Fibroblast of the aortic adventitia (primary cell): ENCODE measurements around the gene CEP44. TPM values are rescaled to one million over a fixed set of nuclear protein-coding genes. Genes with fewer than 3 reads are reported as not detected.

Source experiments
- DNase-seq: peaks from one replicate; pipeline ENCODE4 v3.0.0-alpha.2; 2010; ENCODE audit warnings: low read depth
- H3K4me3 ChIP-seq: 2 replicates; pipeline ENCODE4 v1.5.1; 2011; ENCODE audit warnings: low read depth, mild to moderate bottlenecking, control low read depth, low read length, moderate library complexity
- total RNA-seq: library from RNA; depleted of rRNA; stranded (reverse); fragments of >200 nt; gene quantifications from 2 replicates; pipeline ENCODE4 v1.2.3, GENCODE V29; 2012; ENCODE audit warnings: low replicate concordance
- TF ChIP-seq, protein P1 (sequence below): IDR thresholded peaks from 2 replicates; pipeline ENCODE4 v1.5.1; 2011; ENCODE audit warnings: mild to moderate bottlenecking, low read length, control low read depth, inconsistent platforms; ENCODE audit not compliant: insufficient read depth

The CEP44 gene
- total RNA-seq, 1 donor = 22.7 TPM

DNA sequence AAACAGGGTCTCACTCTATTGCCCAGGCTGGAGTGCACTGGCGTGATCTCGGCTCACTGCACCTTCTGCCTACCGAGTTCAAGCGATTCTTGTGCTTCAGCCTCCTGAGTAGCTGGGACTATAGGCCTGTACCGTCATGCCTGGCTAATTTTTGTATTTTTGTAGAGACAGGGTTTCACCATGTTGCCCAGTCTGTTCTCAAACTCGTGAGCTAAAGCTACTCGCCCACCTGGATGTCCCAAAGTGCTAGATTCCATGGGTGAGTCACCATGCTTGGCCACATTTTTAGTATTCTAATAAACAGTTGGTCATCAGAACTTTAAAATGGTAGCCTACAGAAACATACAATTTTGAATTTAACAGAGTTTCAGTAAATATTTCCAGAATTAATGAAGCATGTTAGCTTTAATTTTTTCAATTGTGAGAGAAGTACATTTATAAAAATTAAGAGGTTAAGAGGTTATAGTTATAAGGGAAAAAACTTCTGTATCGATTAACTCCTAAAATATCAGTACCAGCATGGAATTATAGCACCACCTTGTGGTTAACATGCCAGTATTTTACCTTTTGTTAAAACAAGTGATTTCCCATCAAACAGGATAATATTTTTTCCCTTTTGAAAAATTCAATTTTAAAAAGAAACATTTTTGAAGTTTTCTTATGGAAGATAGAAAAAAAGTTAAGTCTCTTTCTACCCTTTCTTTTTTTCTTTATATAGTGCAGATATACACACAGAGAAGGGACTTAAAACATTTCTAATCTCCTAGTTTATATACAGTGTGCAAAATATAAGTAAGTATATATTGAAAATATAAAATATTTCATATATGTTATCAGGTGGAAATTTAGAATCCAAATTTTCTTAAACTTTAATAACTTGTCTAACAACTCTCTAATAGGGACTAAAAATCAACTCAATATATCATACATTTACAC, 35.4 kb downstream of the CEP44 start:
- DNase-seq = peak; percentile 73
- no peak overlapping the region for H3K4me3 ChIP-seq
- TF ChIP-seq, protein P1, sequence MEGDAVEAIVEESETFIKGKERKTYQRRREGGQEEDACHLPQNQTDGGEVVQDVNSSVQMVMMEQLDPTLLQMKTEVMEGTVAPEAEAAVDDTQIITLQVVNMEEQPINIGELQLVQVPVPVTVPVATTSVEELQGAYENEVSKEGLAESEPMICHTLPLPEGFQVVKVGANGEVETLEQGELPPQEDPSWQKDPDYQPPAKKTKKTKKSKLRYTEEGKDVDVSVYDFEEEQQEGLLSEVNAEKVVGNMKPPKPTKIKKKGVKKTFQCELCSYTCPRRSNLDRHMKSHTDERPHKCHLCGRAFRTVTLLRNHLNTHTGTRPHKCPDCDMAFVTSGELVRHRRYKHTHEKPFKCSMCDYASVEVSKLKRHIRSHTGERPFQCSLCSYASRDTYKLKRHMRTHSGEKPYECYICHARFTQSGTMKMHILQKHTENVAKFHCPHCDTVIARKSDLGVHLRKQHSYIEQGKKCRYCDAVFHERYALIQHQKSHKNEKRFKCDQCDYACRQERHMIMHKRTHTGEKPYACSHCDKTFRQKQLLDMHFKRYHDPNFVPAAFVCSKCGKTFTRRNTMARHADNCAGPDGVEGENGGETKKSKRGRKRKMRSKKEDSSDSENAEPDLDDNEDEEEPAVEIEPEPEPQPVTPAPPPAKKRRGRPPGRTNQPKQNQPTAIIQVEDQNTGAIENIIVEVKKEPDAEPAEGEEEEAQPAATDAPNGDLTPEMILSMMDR = peak; percentile 75

DNA sequence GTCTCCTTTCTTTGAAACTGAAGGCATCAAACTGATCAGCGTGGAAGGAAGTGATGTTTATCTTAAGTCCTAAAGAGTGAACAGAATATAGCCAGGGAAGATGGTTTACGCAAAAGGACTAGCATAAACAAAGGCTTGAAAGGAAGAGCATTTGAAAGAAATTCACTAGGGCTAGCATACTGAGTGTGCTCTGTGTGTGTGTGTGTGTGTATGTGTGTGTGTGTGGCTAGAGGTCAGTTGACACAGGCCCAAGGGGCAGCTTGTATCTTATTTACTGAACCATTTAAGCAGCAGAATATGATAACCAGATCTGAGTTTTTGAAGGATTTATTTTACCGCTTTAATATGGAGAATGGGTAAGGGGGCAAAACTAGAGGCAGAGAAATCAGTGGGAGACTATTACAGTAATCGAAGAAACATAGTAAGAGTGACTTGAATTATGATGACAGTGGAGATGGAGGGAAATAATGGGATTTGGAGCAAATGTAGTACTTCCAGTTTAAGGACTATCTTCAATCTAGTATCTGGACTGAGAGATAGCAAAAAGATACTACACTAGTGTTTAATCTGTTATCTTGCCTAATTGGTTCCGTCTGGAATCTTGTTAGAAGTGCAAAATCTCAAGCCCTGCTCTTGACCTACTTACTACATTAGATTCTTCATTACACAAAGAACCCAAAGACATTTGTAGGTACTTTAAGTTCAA, 36.9 kb downstream of the CEP44 start:
- no peak overlapping the region for H3K4me3 ChIP-seq
- DNase-seq = no peak
- TF ChIP-seq, protein P1 = no peak

DNA sequence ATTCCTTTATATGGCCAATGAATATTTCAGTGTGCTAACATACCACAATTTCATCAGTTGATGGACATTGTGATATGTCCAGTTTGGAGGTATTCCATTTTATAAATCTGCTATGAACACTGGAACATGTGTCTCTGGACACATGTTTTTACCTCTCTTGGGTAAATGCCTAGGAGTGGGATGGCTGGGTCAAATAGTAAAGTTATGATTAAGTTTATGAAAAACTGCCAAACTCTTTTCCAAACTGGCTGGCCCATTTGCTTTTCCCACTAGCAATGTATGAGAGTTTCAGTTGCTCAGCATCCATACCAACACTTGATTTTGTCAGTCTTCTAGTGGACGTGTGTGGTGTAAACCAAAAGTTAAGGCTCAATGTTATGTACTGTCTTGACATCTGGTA, 40.5 kb downstream of the CEP44 start:
- DNase-seq = peak; percentile 67
- TF ChIP-seq, protein P1 = no peak
- H3K4me3 ChIP-seq = no peak overlapping the region

DNA sequence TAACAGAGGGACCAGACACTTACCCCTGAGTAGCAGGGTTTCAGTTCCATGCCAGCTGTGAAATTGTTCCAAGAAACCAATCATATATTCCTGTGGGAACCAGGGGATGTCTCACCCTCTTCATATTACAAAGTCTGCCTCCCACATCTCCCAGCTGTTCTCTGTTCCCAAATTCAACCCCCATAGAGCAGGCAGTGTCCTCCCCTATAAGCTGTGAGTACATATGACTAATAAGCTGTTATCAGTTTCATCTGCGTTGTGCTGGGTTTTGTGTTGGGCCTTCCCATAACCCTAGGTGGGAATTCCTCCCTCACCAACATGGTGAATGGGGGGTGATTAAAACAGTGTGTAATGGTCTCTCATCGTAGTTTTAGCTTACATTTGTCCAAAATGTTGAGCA, 41.0 kb downstream of the CEP44 start:
- peak; percentile 46 for DNase-seq
- no peak overlapping the region for H3K4me3 ChIP-seq
- TF ChIP-seq, protein P1 = no peak

DNA sequence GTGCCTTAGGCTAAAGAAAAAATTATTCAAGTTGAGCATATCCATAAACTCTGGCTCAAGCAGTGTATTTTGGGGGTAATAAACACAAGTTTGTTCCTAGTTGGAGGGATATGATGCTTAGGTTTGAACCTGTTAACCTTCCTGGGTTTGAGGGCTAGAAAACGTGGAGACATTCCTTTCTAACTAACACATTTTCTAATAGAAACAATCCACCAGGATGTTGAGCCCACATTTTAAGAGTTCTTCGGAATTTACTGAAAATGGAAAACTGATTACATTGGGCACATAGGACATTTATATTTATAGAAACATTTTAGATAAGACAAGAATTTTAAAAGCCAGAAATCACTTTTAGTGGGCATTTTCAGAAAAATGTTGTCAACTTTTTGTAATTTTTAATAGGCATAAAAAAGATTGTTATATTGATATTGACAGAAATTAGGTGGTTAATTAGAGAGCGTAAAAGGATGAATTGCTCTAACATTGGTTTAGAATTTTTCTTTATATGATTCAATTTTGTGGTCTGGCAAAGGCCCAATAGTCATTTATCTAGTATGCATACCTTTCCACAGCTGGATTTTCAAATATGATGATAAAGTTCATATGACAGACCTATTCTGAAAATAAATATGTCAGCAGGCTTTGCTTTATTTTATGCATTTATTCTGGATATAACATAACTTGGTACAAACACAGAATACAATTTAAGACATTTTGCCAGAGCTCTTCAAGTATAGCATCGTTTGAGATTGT, 49.2 kb downstream of the CEP44 start:
- no peak overlapping the region for H3K4me3 ChIP-seq
- peak; percentile 69 for DNase-seq
- TF ChIP-seq, protein P1 = no peak

DNA sequence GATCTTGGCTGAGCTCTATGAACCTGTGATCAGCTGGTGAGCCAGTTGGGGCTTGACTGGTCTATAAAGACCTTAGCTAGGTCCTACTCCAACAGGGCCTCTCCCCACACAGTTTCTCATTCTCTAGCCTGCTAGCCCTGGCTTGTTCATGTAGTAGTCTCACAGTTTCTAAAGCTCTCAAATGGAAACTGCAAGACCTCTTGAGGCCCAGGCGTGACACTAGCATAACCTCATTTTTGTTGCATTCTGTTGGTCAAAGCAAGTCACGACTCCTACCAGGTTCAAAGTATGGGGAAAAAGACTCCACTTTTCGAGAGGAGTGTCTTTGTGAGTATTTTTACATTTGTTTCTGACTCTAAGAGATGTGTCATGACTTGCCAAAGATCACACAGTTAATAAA, 50.9 kb downstream of the CEP44 start:
- TF ChIP-seq, protein P1 = no peak
- DNase-seq = no peak
- H3K4me3 ChIP-seq = no peak overlapping the region
